Kidney (tissue), 14 donors: ENCODE data around the gene POGK. TPM values are rescaled to one million over a fixed set of nuclear protein-coding genes. Genes with fewer than 3 reads are reported as not detected.

Source experiments
- DNase-seq, 5 donors: peaks; one replicate each; pipeline ENCODE4 v3.0.0-alpha.2; 2013 to 2020
- FAIRE-seq: peaks from 2 replicates; lab custom pipeline; 2012; peaks lifted over from hg19 to GRCh38; lab: Jason Lieb, UNC
- H3K27ac ChIP-seq, 2 donors: one replicate each; pipeline ENCODE4 v1.7.0; 2013; ENCODE audit warnings: low read depth in 2 of 2, low read length in 2 of 2, inconsistent platforms in 1 of 2
- H3K27me3 ChIP-seq: one replicate; pipeline ENCODE4 v1.7.1; 2013; ENCODE audit warnings: low read length, inconsistent platforms; ENCODE audit not compliant: control insufficient read depth, insufficient read depth
- H3K36me3 ChIP-seq, 3 donors: one replicate each; pipeline versions ENCODE4 v1.7.0 to v1.7.1; 2013; ENCODE audit warnings: low read length in 3 of 3, control low read depth in 1 of 3, inconsistent platforms in 1 of 3; ENCODE audit not compliant: insufficient read depth in 3 of 3, control insufficient read depth in 2 of 3
- H3K4me1 ChIP-seq, 3 donors: one replicate each; pipeline versions ENCODE4 v1.7.0 to v1.7.1; 2013; ENCODE audit warnings: low read length in 3 of 3, inconsistent platforms in 1 of 3, low read depth in 1 of 3; ENCODE audit not compliant: control insufficient read depth in 2 of 3, insufficient read depth in 2 of 3
- H3K4me3 ChIP-seq, 3 donors: one replicate each; pipeline versions ENCODE4 v1.7.0 to v1.8.1; 2013; ENCODE audit warnings: low read length in 3 of 3, control low read depth in 1 of 3, inconsistent platforms in 1 of 3
- H3K9ac ChIP-seq, 3 donors: one replicate each; pipeline versions ENCODE4 v1.7.0 to v1.7.1; 2013; ENCODE audit warnings: low read length in 3 of 3, control low read depth in 1 of 3, inconsistent platforms in 1 of 3
- H3K9me3 ChIP-seq, 3 donors: one replicate each; pipeline versions ENCODE4 v1.7.0 to v1.7.1; 2013; ENCODE audit warnings: low read length in 3 of 3, control low read depth in 1 of 3, inconsistent platforms in 1 of 3; ENCODE audit not compliant: control insufficient read depth in 2 of 3, insufficient read depth in 1 of 3
- CTCF ChIP-seq: IDR thresholded peaks from 3 replicates; pipeline ENCODE4 v1.5.1; 2012; ENCODE audit warnings: mild to moderate bottlenecking, moderate library complexity, borderline replicate concordance; ENCODE audit not compliant: insufficient read depth; ENCODE audit errors: extremely low read depth
- intact Hi-C: fragments of 100-400 bp; cut with DNase I; formaldehyde crosslinking; loops from one replicate; pipeline ENCODE4 v1.11.1; 2022
- polyA plus RNA-seq: library from polyadenylated mRNA; stranded (reverse); fragments of 350-450 nt; fragmentation: Illumina TruSeq; extraction: RNeasy Lipid Tissue Mini Kit (QIAGEN cat#74804); gene quantifications from one replicate; pipeline ENCODE4 v1.2.3, GENCODE V29; 2014; ENCODE audit warnings: low read depth, low replicate concordance; ENCODE audit not compliant: insufficient read depth
- total RNA-seq: library from RNA; stranded (reverse); fragmentation: NEBNext Ultra II Directional; extraction: Animal tissue kit (Norgen Biotek cat#: 25700); gene quantifications from one replicate; pipeline ENCODE4 v1.2.1, GENCODE V29; 2021
- donor health status: control.
- donor health status: control.
- donor health status: control.
- donor health status: control.
- donor health status: control.
- donor health status: DM: yes; HTN: yes; CAD: no.
- donor health status: Normal renal cell carcinoma (clear cell type).

The POGK gene
- total and polyA plus RNA-seq, 2 donors from 2014 or later, result 13.1 to 40.7 TPM

GRCh38 chr1:166857995-166858394 is 18.7 kb downstream of the POGK start:
- Histone ChIP-seq H3K4me3 (no peak overlapping the region), H3K36me3 (peaks cover 11 to 47% (median 37%) of the 10 kb centered on the region in 3 donors), H3K27me3 (no peaks in the 10 kb centered on the region), H3K9ac (no peak overlapping the region), H3K9me3 (no peaks in the 10 kb centered on the region), H3K4me1 (no peaks in the 10 kb centered on the region), H3K27ac (no peak overlapping the region)
- DNase-seq, result no peak
- intact Hi-C loops, result no loop called here
- FAIRE-seq, result no peak
- TF ChIP-seq CTCF, result no peak

GRCh38 chr1:166858726-166859419 is 19.6 kb downstream of the POGK start:
- H3K9me3 ChIP-seq, result no peaks in the 10 kb centered on the region
- H3K36me3 ChIP-seq, result peaks cover 11 to 40% (median 36%) of the 10 kb centered on the region in 3 donors
- no peak for FAIRE-seq
- H3K27me3 ChIP-seq, result no peaks in the 10 kb centered on the region
- H3K4me1 ChIP-seq, result no peaks in the 10 kb centered on the region
- TF ChIP-seq CTCF, result no peak
- intact Hi-C loops, result no loop called here
- no peak overlapping the region for H3K4me3 ChIP-seq
- H3K27ac ChIP-seq, result no peak overlapping the region
- no peak overlapping the region for H3K9ac ChIP-seq
- DNase-seq, result no peak

DNA sequence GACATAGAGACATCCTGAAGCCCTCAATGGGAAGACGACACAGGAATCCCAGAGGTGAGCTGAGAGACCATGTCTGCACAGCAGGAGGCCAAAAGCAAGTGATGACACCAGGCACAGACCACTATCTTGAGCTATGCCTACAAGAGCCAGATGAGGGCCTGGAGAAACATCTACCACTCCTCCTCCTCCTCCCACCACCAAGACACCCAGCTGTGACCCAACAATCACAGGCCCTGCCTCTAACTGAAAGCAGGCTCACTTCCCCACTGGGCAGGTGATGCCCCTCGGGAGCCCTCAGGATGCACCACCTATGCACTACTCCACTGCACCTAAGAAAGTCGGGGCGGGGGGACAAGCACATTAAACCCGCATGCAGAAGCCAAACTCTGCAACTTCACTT is 20.3 kb downstream of the POGK start:
- DNase-seq, result no peak
- H3K27me3 ChIP-seq, result no peaks in the 10 kb centered on the region
- no peak overlapping the region for H3K9ac ChIP-seq
- H3K27ac ChIP-seq, result no peak overlapping the region
- H3K4me1 ChIP-seq, result no peaks in the 10 kb centered on the region
- no peak for FAIRE-seq
- H3K4me3 ChIP-seq, result no peak overlapping the region
- TF ChIP-seq CTCF, result no peak
- peaks cover 11 to 37% (median 33%) of the 10 kb centered on the region in 3 donors for H3K36me3 ChIP-seq
- no peaks in the 10 kb centered on the region for H3K9me3 ChIP-seq
- intact Hi-C loops, result no loop called here
